Kidney tubule cell (primary cell): ENCODE results near the gene SLC25A21.
"Not testable (repeated sequence)": the region's sequence is repeated elsewhere in the genome, so short reads cannot be mapped to it uniquely, and the experiment has no call there.

Experiments
- DNase-seq: peaks from one replicate; pipeline ENCODE4 v3.0.0-alpha.2; 2018; ENCODE audit warnings: low spot score

Gene SLC25A21

DNA sequence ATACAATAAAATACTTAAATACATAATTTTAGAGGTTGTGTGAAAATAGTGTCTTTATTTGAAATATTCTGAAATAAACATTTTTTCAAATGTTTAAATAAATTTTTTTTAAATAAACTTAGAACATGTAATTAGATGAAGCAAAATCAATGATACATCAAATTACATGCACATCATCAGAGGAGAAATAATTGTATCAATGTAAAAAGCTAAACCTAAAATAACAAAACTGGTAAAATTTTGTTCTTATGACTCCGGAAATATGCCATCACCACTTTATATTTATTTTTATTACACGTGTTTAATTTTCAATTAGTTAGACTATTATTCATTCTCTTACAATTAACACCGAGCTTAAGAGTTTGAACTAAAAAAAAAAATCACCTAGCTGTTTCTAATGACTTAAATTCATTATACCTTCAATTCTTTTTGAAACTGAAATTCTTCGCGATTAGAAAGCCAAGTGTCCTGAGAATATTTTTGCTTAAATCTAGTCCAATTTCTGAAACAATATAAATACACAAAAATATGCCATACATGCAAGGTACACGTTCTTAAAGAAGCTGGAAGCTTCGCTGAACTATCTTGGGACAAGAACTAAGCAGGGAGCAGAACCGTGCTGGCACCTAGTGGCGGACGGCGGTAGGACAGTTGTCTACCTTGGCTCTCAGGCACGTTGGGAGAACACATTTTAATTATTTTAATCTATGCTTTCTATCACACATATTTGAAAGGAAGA lies 230.5 kb downstream of the SLC25A21 start:
- peak; percentile 71 for DNase-seq

DNA sequence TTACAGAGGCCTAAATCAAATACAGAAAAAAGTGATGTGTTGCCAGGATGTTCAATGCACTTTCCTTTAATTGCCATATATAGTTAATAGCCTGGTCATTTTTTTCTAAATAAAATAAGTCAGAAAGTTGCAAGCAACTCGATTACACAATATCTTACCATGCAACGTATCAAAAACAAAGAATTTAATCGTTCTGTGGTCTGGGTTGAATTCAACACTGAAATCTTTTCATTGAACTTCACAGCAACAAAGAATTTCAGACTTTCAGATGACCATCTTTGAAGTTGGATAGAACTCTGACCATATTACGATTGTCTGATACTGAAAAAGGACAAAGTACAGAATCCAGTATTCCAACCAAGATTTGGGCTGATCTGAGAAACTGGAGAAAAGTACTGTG lies 231.9 kb downstream of the SLC25A21 start:
- no peak for DNase-seq

DNA sequence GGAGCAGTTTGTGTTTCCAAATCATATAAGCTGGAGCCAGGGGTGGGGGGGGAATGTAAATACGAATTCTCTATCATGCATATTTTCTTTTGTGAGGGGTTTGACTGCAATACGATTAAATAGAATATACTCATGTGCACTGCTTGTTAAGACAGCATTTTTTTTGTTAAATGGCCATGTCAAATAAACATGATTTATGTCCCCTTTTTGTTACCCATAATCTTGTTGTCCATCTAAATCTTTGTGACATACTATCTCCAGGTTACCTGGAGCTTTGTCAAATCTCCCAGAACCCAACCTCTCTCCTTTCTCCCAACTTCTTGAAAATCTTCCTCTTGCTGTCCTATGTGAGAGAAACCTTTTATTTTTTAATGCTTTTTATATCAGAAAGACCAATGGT lies 233.1 kb downstream of the SLC25A21 start:
- DNase-seq = no peak

DNA sequence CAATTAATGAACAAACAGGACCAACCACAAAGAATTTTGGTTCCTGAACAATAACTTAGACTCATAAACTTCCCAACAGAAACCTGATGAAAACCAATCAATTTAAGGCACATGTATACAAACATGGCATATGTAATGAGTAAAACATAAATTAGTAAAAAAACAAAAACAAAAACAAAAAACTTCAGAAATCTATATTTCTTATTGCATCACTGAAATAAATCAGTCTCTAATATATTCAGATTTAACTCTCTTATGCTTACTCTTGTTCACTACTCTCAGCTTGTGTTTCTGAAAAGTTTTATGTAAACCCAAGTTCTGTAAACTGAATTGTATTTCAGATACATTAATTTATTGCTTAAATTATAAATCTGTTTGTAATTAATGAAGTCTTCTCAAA lies 233.7 kb downstream of the SLC25A21 start:
- DNase-seq = no peak

DNA sequence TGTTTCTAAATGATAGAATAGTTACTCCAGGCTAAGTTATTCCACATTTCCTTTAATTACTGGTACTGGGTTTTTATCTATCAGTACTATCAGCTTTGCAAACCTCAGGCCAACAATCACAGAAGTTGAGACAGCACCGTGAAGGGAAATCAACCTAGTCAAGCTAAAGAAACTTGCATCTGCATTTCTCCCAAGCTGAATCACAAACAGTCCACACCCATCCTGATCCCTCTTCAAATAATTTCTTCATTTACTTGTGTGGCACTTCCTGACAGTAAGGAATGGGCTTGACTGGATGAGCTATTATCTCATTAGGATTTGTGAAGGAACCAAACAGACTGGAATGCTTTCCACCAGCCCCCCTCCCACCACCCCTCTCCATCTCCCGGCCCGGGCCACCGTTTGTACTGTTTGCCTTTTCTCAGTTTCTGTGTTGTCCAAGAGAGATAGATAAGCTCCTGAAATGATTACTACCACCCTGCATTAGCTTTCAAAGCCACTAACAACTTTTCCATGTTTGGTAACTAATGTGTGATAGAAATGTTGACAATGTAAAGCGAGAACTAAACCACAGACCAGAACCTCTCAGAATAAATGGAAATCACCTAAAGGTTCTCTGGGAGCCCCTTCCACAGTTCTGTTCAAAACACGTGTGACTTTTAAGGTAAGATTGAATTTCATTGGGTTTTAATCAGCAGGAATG lies 236.3 kb downstream of the SLC25A21 start:
- DNase-seq = peak; percentile 9

DNA sequence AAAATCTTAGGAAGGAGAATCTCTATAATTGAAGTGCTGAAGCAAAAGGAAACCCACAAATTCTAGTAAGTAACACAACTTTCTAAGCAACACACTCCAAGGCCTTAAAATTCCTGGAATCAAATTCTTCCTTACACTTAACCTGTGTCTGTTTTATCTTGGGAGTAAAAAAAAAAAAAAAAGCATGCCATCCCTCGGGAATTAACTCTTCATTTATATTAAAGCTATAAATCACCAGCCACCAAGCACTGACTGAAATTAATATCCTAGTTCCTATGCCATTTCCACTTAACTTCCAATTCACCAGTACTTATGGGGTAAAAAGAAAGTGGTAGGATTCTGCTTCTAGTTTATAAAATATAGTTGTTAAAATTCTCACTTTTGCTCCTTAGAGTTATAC lies 238.1 kb downstream of the SLC25A21 start:
- DNase-seq = no peak

DNA sequence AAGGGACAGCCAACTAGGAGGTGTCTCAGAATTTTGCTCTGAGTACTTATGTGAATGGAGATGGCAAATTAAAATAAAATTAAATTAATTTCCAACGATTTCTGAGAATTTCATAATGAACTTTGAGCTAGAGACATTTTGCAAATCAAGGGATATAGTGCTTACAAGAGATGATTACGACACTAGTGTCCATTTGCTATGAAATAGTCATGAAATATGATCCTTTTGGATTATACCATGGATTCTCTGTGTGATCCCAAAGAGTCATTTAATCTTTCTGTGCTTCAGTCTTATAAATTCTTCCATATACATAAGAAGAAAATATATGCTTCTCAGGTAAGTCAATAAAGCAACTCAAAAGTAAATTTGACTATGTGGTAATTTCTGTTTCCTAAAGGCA lies 240.6 kb downstream of the SLC25A21 start:
- DNase-seq = no peak

DNA sequence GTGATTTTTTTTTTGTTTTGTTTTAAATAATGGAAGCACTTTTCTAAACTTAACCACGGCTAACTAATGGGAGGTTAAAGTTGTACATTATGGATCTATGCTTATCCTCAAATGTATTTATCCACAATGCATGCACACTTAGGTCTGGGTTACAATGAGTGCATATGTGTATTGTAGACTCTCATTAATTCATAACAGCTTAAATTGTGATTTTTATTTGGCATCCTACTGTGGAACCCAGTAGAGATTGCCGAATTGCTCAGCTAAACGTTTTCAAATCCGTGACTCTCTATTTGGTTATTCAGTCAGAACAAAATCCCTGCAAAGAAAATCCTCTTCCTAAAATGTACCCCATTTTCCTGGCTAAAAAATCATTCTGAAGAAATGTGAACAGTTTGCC lies 244.0 kb downstream of the SLC25A21 start:
- no peak for DNase-seq

DNA sequence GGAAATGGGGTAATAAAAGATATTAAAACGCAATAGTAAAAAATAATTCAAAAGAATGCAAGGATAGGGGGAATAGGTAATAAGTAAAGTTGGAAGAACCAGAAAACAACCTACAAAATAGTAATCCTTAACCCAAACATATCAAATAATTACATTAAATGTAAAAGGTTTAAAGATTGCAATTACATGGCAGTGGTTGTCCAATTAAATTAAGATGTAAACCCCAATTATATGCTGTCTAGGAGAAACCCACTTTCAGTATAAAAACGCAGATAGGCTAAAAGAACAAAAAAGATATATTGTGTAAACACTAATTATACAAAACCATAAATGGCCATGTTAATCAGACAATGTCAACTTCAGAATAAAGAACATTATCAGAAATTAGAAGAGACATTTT lies 247.3 kb downstream of the SLC25A21 start:
- DNase-seq = no peak

DNA sequence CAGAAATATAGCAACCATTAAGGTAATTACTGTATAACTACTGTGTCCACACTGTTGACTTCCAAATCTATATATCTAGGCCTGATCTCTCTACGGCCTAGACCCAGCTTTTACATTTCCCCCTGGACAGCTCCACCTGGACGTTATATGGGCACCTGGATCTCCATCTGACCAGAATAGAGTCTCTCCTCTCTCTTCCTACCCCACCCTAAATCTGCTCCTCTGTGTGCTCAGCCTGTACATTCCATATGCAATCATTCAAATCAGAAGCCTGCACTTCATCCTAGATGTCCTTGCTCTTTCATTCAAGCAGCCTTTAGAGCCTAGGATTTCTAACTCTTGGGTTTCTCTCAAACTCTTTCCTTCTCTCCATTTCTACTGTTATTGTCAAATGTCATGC lies 255.7 kb downstream of the SLC25A21 start:
- no peak for DNase-seq

DNA sequence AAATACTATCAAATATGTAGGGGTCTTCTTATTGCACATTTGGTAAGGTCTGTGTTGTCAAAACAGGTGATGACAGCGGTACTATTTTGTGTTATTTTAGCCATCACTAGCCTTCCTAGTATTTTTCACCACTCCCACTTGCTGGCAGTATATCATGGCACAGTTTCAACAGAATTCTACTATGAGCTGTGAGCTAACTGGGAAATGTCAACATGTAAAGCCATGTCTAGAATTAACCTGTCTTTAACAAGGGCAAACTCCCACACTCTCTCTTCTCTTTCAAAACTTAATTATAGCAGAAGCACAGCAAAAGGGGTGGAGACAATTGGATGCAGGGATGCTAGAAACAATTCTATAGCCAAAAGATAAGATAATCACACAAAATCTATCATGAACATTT lies 257.3 kb downstream of the SLC25A21 start:
- no peak for DNase-seq

DNA sequence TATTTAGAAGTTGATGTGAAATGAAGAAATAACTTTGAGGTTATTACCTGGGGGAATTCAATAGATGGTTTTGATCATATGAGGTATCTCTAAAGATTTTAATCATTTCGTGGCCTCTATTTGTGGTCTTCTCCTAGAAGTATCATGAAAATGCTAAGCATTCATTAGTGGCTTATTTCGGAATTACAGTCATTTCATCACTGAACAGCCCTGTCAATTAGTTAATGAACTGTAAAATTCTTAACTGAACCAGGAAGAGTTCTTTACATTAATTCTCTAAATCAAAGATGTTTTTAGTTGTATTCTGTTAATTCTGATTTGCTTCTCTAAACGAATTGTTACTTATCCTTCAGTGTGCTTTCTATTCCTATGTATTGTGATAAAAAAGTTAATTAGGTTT lies 261.8 kb downstream of the SLC25A21 start:
- no peak for DNase-seq

DNA sequence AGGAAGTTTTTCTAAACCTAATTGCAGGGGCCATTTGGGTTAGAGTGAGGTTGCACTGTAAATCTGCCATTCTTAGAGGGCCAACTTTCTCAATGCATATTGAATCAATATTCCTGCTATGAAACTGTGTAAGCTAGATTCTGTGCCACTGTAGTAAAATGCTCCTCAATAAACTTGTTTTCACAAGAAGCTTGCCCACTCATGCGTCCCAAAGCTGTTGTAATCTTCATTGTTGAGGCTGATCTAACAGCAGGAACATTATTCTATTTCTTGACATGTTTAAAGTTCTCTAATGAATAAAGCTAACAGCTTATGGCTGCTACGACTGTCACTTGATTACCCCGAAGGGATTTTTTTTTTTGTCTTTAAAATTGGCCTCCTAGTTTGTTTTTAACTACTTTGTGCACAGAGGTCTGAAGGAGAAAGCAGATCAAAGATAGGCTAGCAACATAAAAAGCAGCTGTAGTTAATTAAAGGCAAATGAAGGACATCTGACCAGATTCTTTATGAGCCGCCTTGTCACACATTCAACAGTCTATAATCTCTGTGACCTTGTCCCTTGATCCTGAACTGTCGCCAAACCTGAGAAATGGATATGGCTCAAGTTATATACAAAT lies 267.0 kb downstream of the SLC25A21 start:
- DNase-seq = no peak

DNA sequence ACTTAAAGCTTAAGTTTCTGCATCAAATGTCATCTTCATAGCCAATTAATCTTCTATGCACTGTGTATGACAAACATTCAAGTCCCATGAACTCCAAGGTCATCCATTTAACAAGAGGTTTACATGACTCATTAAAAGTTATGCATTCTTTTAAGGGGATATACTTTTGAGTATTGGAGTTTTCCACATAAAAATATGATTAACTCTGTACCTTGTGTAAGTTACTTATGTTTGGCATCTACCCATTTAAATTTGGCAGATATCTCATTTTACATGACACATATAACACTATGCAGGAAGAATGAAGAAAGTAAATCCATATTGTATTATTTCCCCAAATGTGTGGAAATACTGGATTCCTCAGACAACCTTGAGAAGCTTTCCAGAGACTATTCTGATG lies 270.5 kb downstream of the SLC25A21 start:
- no peak for DNase-seq

DNA sequence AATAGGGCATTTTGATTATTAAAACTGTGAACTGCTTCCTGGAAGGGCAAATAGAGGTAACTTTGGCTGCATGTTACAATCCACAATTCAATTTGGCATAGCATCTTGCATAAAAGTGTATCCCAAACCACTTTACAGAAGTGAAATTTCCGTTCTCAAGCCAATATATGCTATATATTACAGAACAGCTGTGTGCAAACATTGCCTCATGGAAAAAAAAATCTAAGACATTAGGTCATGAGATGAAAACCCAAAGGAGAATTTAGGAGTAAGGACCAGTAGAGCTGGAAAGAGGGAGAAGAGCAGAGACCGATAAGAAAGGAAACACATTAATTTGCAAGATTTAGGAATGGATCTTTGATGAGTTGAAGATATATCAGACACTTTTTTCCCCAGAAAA lies 271.6 kb downstream of the SLC25A21 start:
- no peak for DNase-seq

DNA sequence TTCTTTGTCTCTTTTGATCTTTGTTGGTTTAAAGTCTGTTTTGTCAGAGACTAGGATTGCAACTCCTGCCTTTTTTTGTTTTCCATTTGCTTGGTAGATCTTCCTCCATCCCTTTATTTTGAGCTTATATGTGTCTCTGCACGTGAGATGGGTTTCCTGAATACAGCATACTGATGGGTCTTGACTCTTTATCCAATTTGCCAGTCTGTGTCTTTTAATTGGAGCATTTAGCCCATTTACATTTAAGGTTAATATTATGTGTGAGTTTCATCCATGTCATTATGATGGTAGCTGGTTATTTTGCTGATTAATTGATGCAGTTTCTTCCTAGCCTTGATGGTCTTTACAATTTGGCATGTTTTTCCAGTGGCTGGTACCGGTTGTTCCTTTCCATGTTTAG lies 276.1 kb downstream of the SLC25A21 start:
- not testable (repeated sequence) for DNase-seq

DNA sequence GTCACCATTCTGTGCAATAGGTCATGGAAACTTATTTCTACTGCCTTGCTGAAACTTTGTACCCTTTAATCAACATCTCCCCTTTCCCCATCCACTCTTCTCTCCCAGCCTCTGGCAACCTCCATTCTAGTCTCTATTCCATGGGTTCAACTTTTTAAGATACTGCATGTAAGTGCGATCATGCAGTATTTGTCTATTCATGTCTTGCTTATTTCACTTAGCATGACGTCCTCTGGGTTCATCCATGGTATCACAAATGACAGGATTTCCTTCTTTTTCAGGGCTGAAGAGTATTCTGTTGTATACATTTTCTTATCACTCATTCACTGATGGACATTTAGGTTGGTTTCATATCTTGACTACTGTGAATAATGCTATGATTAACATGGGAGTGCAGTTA lies 288.4 kb downstream of the SLC25A21 start:
- no peak for DNase-seq

DNA sequence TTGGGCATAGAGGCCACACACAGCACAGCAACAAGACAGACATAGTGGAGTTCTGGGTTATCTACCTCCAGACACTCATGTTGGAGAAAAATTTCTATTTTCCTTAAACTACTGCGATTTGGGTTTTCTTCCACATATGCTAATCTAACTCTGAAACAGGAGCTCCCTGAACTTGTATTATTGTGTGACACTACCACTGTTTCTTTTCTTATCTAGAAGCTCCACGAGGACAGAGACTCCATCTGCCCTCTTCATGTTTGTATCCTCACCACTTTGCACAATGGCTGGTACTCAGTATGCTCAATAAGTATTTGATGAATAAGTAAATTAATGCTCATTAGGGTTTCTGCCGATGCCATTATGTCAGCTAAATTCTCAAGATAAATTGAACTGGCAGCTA lies 292.1 kb downstream of the SLC25A21 start:
- no peak for DNase-seq

DNA sequence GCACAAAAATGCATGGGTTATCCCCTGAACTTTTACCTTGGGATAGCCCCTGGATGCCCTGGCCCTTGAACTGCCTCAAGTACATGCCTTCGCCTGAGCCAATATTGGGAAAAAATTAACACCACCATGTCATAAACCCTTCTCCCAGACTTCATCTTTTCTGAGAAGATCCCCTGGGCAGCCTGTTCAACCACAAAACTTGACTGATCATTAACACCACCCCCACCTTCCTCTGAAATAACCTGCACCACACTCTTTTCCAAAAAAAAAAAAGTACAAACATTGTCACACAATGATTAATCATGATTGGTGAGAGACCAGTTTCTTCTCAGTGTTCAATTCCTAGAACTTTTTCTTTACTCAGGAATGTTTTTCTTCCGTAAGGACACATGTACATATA lies 292.8 kb downstream of the SLC25A21 start:
- DNase-seq = peak; percentile 63

DNA sequence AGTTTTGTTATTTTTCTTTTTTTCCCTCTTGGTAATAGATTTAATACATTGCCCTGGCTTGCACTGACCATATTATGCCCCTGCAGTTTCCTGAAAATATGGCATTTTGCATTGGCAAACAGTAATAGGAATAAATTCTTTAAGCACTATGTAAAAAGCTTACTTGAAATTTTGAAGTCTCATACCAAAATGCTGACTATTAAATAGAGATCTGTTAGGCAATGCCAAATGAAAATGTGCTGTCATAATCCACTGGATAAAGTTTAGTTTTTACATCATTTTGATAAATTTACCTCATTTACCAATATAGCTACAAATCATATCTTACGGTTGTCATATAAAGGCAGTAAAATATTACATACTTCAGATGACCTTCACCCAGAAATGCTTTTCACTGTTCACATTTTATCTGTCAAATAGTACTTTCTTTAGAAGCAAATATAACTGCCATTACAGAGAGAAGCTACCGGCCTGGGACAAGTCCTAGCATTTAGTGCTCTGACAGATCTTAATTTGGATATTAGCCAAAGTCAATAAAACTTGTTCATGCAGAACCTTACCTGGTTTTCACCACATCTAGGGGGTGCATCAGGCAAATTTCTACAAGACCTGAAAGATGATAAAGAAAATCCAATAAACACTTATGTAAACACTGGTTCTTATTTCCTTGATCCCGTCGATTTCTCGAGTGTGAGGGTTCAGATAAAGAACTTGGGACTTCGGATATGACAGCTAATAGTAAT lies 297.8 kb downstream of the SLC25A21 start:
- peak; percentile 25 for DNase-seq

DNA sequence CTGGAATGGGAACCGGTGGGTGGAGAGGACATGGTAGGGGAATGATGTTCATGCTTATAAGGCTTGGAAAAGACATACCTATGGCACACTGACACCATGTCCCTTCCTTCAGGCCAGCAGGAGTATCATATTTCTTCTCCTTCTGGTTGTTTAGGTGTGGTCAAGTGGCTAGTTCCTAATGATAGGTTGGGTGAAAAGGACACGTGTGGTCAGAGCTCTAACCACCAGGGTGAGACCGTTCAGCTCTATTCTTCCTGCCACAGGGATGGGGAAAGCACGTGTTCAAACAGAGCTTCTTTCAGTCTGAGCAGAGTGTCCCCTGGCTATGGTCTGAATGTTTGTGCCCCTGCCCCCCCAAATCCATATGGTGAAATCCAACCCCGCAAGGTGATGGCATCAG lies 301.6 kb downstream of the SLC25A21 start:
- no peak for DNase-seq

DNA sequence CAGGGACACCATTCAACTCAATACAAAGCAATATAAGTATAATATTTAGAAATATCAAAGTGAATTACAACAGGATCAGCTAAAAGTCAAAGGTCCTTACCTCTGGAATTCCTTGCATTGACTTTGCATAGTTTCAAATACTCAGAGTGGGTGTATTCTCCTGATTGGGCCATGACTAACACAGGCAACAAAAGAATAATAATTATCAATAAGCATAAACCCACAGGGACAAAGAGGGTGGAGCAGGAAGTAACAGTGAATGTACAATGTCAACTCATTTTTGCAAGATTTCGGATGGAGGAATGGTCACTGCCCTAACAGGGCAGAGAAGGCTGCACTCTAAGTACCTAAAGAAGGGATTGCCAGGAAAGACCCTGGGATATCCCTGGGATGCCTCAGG lies 303.3 kb downstream of the SLC25A21 start:
- DNase-seq = no peak

DNA sequence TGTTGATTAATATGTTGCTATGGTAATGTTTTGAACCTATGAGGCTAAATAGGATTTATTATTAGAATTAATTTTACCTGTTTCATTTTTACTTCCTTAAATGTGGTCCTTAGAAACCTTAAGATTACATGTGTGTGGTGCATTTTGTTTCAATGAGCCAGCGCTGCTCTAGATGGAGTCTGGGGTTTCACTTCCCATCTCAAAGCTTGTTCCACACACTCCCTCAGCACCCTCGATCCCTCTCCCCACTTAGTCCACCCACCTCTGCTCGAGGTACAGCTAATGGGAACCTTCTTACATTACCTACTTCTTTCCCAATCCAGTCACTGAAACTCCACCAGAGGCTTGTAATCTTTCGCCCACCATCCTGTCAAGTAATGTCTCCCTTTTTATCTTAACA lies 305.5 kb downstream of the SLC25A21 start:
- no peak for DNase-seq
